Measurements from ENCODE around the gene SLC38A2.

SLC38A2 gene

GRCh38 chr12:46383654-46384450, 11.3 kb upstream of the SLC38A2 start (continued):
- 0 out of 2 replicates have a peak, but pooled peaks have one; percentile 17 for TF ChIP-seq MYNN (tag by site-specific recombination; IDR thresholded peaks at IDR 0.05; ENCODE audit: borderline replicate concordance)
- TF ChIP-seq ZNF239 (tag by site-specific recombination; IDR thresholded peaks at IDR 0.05) = no peak
- no peak for TF ChIP-seq ZNF623 (tag by site-specific recombination; IDR thresholded peaks at IDR 0.05)
- TF ChIP-seq GLI4 (tag by site-specific recombination; IDR thresholded peaks at IDR 0.05) = 0 out of 2 replicates have a peak, but pooled peaks have one; percentile 76
- TF ChIP-seq OSR2 (tag by site-specific recombination; IDR thresholded peaks at IDR 0.05) = no peak
- TF ChIP-seq, protein P1, sequence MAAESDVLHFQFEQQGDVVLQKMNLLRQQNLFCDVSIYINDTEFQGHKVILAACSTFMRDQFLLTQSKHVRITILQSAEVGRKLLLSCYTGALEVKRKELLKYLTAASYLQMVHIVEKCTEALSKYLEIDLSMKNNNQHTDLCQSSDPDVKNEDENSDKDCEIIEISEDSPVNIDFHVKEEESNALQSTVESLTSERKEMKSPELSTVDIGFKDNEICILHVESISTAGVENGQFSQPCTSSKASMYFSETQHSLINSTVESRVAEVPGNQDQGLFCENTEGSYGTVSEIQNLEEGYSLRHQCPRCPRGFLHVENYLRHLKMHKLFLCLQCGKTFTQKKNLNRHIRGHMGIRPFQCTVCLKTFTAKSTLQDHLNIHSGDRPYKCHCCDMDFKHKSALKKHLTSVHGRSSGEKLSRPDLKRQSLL (tag by site-specific recombination; IDR thresholded peaks at IDR 0.05) = no peak
- TF ChIP-seq ZNF76 (tag by site-specific recombination; IDR thresholded peaks at IDR 0.05; ENCODE audit: borderline replicate concordance, low read depth) = peak; percentile 51; the same call in 1 of the 2 replicates
- no peak for TF ChIP-seq ZNF639 (tag by site-specific recombination; IDR thresholded peaks at IDR 0.05)
- TF ChIP-seq ZNF354C (tag by site-specific recombination; IDR thresholded peaks at IDR 0.05; ENCODE audit: borderline replicate concordance, low read depth) = no peak
- no peak for TF ChIP-seq OVOL3 (tag by site-specific recombination; IDR thresholded peaks at IDR 0.05)
- TF ChIP-seq, protein P2, sequence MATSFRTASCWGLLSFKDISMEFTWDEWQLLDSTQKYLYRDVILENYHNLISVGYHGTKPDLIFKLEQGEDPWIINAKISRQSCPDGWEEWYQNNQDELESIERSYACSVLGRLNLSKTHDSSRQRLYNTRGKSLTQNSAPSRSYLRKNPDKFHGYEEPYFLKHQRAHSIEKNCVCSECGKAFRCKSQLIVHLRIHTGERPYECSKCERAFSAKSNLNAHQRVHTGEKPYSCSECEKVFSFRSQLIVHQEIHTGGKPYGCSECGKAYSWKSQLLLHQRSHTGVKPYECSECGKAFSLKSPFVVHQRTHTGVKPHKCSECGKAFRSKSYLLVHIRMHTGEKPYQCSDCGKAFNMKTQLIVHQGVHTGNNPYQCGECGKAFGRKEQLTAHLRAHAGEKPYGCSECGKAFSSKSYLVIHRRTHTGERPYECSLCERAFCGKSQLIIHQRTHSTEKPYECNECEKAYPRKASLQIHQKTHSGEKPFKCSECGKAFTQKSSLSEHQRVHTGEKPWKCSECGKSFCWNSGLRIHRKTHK (tag by site-specific recombination; IDR thresholded peaks at IDR 0.05) = no peak
- no peak; the same call in none of the 2 replicates for TF ChIP-seq WT1 (tag by site-specific recombination; IDR thresholded peaks at IDR 0.05)
- no peak for TF ChIP-seq ZNF148 (tag by site-specific recombination; IDR thresholded peaks at IDR 0.05; ENCODE audit: borderline replicate concordance)
- TF ChIP-seq TSHZ1 (tag by site-specific recombination; IDR thresholded peaks at IDR 0.05; ENCODE audit: borderline replicate concordance) = peak; percentile 68; the same call in 1 of the 2 replicates
- no peak for TF ChIP-seq ZNF175 (tag by site-specific recombination; IDR thresholded peaks at IDR 0.05)
- TF ChIP-seq ZNF114 (tag by site-specific recombination; IDR thresholded peaks at IDR 0.05) = no peak
- TF ChIP-seq MEIS1 (CRISPR knock-in tag; IDR thresholded peaks at IDR 0.05; ENCODE audit: borderline replicate concordance) = no peak
- TF ChIP-seq, protein P3, sequence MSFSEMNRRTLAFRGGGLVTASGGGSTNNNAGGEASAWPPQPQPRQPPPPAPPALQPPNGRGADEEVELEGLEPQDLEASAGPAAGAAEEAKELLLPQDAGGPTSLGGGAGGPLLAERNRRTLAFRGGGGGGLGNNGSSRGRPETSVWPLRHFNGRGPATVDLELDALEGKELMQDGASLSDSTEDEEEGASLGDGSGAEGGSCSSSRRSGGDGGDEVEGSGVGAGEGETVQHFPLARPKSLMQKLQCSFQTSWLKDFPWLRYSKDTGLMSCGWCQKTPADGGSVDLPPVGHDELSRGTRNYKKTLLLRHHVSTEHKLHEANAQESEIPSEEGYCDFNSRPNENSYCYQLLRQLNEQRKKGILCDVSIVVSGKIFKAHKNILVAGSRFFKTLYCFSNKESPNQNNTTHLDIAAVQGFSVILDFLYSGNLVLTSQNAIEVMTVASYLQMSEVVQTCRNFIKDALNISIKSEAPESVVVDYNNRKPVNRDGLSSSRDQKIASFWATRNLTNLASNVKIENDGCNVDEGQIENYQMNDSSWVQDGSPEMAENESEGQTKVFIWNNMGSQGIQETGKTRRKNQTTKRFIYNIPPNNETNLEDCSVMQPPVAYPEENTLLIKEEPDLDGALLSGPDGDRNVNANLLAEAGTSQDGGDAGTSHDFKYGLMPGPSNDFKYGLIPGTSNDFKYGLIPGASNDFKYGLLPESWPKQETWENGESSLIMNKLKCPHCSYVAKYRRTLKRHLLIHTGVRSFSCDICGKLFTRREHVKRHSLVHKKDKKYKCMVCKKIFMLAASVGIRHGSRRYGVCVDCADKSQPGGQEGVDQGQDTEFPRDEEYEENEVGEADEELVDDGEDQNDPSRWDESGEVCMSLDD (tag by site-specific recombination; IDR thresholded peaks at IDR 0.05) = peak; percentile 63; the same call in 1 of the 2 replicates
- TF ChIP-seq ZNF629 (tag by site-specific recombination; IDR thresholded peaks at IDR 0.05) = peak; percentile 60; the same call in 1 of the 2 replicates
- TF ChIP-seq ZBTB26 (tag by site-specific recombination; optimal IDR thresholded peaks at IDR 0.05) = peak; percentile 96
- no peak for TF ChIP-seq TRIM28 (IDR thresholded peaks at IDR 0.05; ENCODE audit: borderline replicate concordance, low read length)
- no peak for TF ChIP-seq MZF1 (tag by site-specific recombination; IDR thresholded peaks at IDR 0.05; ENCODE audit: borderline replicate concordance)
- TF ChIP-seq ZNF2 (tag by site-specific recombination; IDR thresholded peaks at IDR 0.05) = peak; percentile 76
